NOMO-1 (cell line): ENCODE data around the gene ARL13A.
A peak's percentile ranks its signal among the peaks of the same experiment; 100 is the strongest.
"Not testable (repeated sequence)": the region's sequence is repeated elsewhere in the genome, so short reads cannot be mapped to it uniquely, and the experiment has no call there.

ENCODE experiments used
- DNase-seq, 2 experiments: peaks; one replicate each; lab custom pipeline; 2025; ENCODE audit not compliant: unreplicated experiment in 2 of 2; lab: John Stamatoyannopoulos, UW

ARL13A gene

GRCh38 chrX:100984818-100985217 lies 15.3 kb downstream of the ARL13A start:
- DNase-seq: no peak

GRCh38 chrX:100990139-100990538 lies 20.6 kb downstream of the ARL13A start:
- no peak for DNase-seq

- peak in 1 of 2 experiments; percentile 46 for DNase-seq
Observed at GRCh38 chrX:100994352-100995281, 25.1 kb downstream of the ARL13A start.

GRCh38 chrX:100995469-100995868 lies 26.0 kb downstream of the ARL13A start:
- DNase-seq: no peak

- DNase-seq: no peak
Observed at GRCh38 chrX:100999451-100999850, 29.9 kb downstream of the ARL13A start.

- DNase-seq: no peak
Observed at GRCh38 chrX:101009090-101009489, 39.6 kb downstream of the ARL13A start.

- DNase-seq: not testable (repeated sequence)
Observed at GRCh38 chrX:101012031-101012430, 42.5 kb downstream of the ARL13A start.

GRCh38 chrX:101022020-101022419 lies 52.5 kb downstream of the ARL13A start:
- no peak for DNase-seq

- no peak for DNase-seq
Observed at GRCh38 chrX:101025126-101025525, 55.6 kb downstream of the ARL13A start.

GRCh38 chrX:101028562-101028961 lies 59.1 kb downstream of the ARL13A start:
- no peak for DNase-seq

GRCh38 chrX:101029665-101030064 lies 60.2 kb downstream of the ARL13A start:
- no peak for DNase-seq

GRCh38 chrX:101037231-101037630 lies 67.7 kb downstream of the ARL13A start:
- no peak for DNase-seq

GRCh38 chrX:101040197-101040596 lies 70.7 kb downstream of the ARL13A start:
- no peak for DNase-seq
